Measurements from ENCODE around the gene PLXNB2.

GRCh38 chr22:50278956-50279619 is 28.4 kb downstream of the PLXNB2 start:
- TF ChIP-seq CTCF (IDR thresholded peaks at IDR 0.05), result no peak
- no peak for TF ChIP-seq POLR2A (IDR thresholded peaks at IDR 0.05)
